Kidney (tissue), 14 donors: ENCODE data around the gene CASP10. TPM values are rescaled to one million over a fixed set of nuclear protein-coding genes. Genes with fewer than 3 reads are reported as not detected.

ENCODE experiments used
- DNase-seq, 5 donors: peaks; one replicate each; pipeline ENCODE4 v3.0.0-alpha.2; 2013 to 2020
- FAIRE-seq: peaks from 2 replicates; lab custom pipeline; 2012; peaks lifted over from hg19 to GRCh38; lab: Jason Lieb, UNC
- H3K27ac ChIP-seq, 2 donors: one replicate each; pipeline ENCODE4 v1.7.0; 2013; ENCODE audit warnings: low read depth in 2 of 2, low read length in 2 of 2, inconsistent platforms in 1 of 2
- H3K27me3 ChIP-seq: one replicate; pipeline ENCODE4 v1.7.1; 2013; ENCODE audit warnings: low read length, inconsistent platforms; ENCODE audit not compliant: control insufficient read depth, insufficient read depth
- H3K36me3 ChIP-seq, 3 donors: one replicate each; pipeline versions ENCODE4 v1.7.0 to v1.7.1; 2013; ENCODE audit warnings: low read length in 3 of 3, control low read depth in 1 of 3, inconsistent platforms in 1 of 3; ENCODE audit not compliant: insufficient read depth in 3 of 3, control insufficient read depth in 2 of 3
- H3K4me1 ChIP-seq, 3 donors: one replicate each; pipeline versions ENCODE4 v1.7.0 to v1.7.1; 2013; ENCODE audit warnings: low read length in 3 of 3, inconsistent platforms in 1 of 3, low read depth in 1 of 3; ENCODE audit not compliant: control insufficient read depth in 2 of 3, insufficient read depth in 2 of 3
- H3K4me3 ChIP-seq, 3 donors: one replicate each; pipeline versions ENCODE4 v1.7.0 to v1.8.1; 2013; ENCODE audit warnings: low read length in 3 of 3, control low read depth in 1 of 3, inconsistent platforms in 1 of 3
- H3K9ac ChIP-seq, 3 donors: one replicate each; pipeline versions ENCODE4 v1.7.0 to v1.7.1; 2013; ENCODE audit warnings: low read length in 3 of 3, control low read depth in 1 of 3, inconsistent platforms in 1 of 3
- H3K9me3 ChIP-seq, 3 donors: one replicate each; pipeline versions ENCODE4 v1.7.0 to v1.7.1; 2013; ENCODE audit warnings: low read length in 3 of 3, control low read depth in 1 of 3, inconsistent platforms in 1 of 3; ENCODE audit not compliant: control insufficient read depth in 2 of 3, insufficient read depth in 1 of 3
- intact Hi-C: fragments of 100-400 bp; cut with DNase I; formaldehyde crosslinking; loops from one replicate; pipeline ENCODE4 v1.11.1; 2022
- polyA plus RNA-seq: library from polyadenylated mRNA; stranded (reverse); fragments of 350-450 nt; fragmentation: Illumina TruSeq; extraction: RNeasy Lipid Tissue Mini Kit (QIAGEN cat#74804); gene quantifications from one replicate; pipeline ENCODE4 v1.2.3, GENCODE V29; 2014; ENCODE audit warnings: low read depth, low replicate concordance; ENCODE audit not compliant: insufficient read depth
- total RNA-seq: library from RNA; stranded (reverse); fragmentation: NEBNext Ultra II Directional; extraction: Animal tissue kit (Norgen Biotek cat#: 25700); gene quantifications from one replicate; pipeline ENCODE4 v1.2.1, GENCODE V29; 2021
- TF ChIP-seq, protein P1 (sequence below): IDR thresholded peaks from 3 replicates; pipeline ENCODE4 v1.5.1; 2012; ENCODE audit warnings: mild to moderate bottlenecking, moderate library complexity, borderline replicate concordance; ENCODE audit not compliant: insufficient read depth; ENCODE audit errors: extremely low read depth
- donor health status: control.
- donor health status: control.
- donor health status: control.
- donor health status: control.
- donor health status: control.
- donor health status: DM: yes; HTN: yes; CAD: no.
- donor health status: Normal renal cell carcinoma (clear cell type).

CASP10 gene
- total and polyA plus RNA-seq, 2 donors from 2014 or later = 4.5 to 24.6 TPM

DNA sequence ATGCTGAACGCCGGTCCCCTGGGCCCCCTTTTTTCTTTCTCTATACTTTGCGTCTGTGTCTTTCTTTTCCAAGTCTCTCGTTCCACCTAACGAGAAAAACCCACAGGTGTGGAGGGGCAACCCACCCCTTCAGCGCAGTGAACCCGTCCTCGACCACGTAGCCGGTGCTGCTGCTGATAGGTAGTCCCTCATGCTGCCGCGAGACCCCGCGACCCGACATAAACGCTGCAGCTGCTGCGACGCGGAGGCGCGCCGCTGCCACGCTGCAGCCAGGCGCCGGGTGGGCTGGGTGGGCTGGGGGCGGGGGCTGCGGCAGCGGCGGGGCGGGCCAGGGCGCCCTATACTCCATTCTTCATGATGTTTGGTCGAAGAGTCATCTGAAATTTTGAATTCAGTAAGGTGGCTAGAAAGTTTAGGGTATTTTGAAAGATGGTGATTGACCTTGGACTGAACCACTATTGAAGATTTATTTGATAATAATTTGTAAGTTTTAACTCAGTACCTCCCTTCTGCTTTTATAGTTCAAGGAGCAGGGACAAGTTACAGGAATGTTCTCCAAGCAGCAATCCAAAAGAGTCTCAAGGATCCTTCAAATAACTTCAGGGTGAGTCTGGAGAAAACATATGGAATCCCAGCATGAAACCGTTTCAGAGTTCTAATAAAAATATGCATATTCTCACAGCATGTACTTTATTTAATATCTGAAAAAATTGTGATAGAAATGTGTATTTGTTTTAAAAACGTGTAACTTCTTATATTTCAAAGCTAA is 42.9 kb upstream of the CASP10 start:
- Histone ChIP-seq H3K27ac (no peak overlapping the region), H3K36me3 (peaks cover 4 to 30% (median 28%) of the 10 kb centered on the region in 3 donors)
- FAIRE-seq = no peak

DNA sequence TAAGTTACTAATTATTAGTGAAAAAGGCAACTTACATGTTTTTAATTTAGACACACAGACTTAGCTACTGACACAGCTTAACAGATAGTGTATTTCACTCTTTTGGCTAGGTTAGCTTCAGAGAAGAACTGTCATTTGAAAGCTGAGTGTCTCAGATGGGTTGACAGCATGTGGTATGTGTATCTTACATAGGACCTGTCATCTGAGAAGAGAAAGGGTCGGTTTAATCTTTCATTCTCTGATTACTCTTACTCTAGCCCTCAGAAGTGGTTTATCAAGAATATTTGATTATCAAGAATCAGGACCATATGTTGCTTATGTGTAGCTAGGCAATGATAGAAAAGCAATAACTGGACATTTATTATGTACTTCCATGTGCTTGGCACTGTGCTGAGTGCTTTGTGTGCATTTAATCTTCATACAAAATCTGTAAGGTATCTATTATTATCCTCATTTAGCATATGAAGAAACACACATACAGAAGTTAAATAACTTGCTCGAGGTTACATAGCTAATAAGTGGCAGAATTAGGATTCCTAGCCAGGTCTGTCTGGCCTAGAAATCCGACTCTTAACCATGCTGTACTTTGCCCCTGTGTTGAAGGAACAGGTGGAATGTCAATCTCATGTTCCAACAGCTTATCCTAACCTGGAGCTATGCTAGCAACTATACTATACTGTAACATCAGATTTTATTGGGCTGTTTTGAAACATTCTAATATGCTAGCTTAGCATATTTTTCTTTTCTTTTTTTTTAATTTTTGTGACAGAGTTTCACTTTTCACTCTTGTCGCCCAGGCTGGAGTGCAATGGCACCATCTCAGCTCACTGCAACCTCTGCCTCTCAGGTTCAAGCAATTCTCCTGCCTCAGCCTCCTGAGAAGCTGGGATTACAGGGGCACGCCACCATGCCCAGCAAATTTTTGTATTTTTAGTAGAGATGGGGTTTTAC is 38.6 kb upstream of the CASP10 start:
- peaks cover 0 to 23% (median 9%) of the 10 kb centered on the region in 3 donors for H3K36me3 ChIP-seq
- TF ChIP-seq, protein P1, sequence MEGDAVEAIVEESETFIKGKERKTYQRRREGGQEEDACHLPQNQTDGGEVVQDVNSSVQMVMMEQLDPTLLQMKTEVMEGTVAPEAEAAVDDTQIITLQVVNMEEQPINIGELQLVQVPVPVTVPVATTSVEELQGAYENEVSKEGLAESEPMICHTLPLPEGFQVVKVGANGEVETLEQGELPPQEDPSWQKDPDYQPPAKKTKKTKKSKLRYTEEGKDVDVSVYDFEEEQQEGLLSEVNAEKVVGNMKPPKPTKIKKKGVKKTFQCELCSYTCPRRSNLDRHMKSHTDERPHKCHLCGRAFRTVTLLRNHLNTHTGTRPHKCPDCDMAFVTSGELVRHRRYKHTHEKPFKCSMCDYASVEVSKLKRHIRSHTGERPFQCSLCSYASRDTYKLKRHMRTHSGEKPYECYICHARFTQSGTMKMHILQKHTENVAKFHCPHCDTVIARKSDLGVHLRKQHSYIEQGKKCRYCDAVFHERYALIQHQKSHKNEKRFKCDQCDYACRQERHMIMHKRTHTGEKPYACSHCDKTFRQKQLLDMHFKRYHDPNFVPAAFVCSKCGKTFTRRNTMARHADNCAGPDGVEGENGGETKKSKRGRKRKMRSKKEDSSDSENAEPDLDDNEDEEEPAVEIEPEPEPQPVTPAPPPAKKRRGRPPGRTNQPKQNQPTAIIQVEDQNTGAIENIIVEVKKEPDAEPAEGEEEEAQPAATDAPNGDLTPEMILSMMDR = no peak
- H3K9me3 ChIP-seq = no peaks in the 10 kb centered on the region
- no peak for FAIRE-seq
- no peak overlapping the region for H3K4me3 ChIP-seq
- H3K9ac ChIP-seq = no peak overlapping the region
- no peaks in the 10 kb centered on the region for H3K27me3 ChIP-seq
- intact Hi-C loops = no loop called here
- DNase-seq = peak in 1 of 5 donors; percentile 43
- H3K4me1 ChIP-seq = peaks cover 0 to 26% (median 0%) of the 10 kb centered on the region in 3 donors
- H3K27ac ChIP-seq = peak overlapping the region; percentile 40 to 68

More for the DNA sequence above, 42.9 kb upstream of the CASP10 start:
- H3K4me3 ChIP-seq = no peak overlapping the region
- H3K9me3 ChIP-seq = no peaks in the 10 kb centered on the region
- intact Hi-C loops = no loop called here
- DNase-seq = peak in 4 of 5 donors; percentile 31 to 71 (median 53)
- peaks cover 0 to 10% (median 9%) of the 10 kb centered on the region in 3 donors for H3K4me1 ChIP-seq
- H3K9ac ChIP-seq = no peak overlapping the region
- TF ChIP-seq, protein P1 = no peak
- no peaks in the 10 kb centered on the region for H3K27me3 ChIP-seq

DNA sequence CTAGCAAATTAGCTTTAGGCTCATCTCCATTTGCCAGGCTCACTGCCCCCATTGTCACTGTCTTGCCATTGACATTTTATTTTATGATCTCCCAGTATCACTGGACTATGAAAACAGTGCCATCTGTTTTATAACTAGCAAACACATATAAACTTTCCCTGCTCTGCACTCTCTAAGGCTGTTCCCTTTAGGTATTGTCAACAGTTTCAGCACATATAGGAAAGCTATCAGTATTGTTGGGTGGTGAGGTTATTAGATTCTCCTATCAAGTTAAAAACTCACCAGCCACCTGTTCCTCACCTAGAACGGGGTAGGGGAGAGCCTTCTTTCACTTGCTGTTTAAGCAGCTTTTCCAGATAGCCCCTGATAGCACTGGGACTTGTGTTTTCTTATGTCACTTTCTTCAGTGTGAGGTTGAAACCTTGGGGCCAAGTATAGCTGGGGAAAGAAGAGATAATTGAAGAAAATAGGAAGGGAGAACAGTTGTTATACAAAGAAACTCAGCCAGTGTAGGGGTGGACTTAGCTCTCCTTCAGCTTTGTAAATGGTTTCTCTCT is 34.4 kb upstream of the CASP10 start:
- intact Hi-C loops = no loop called here
- DNase-seq = no peak
- no peak for FAIRE-seq
- Histone ChIP-seq H3K27me3 (no peaks in the 10 kb centered on the region), H3K9ac (peak overlapping the region in 1 of 3 donors; percentile 24), H3K4me1 (peaks cover 0 to 53% (median 9%) of the 10 kb centered on the region in 3 donors), H3K27ac (peak overlapping the region; percentile 71 to 78), H3K36me3 (peaks cover 0 to 39% (median 22%) of the 10 kb centered on the region in 3 donors), H3K9me3 (no peaks in the 10 kb centered on the region), H3K4me3 (no peak overlapping the region)
- TF ChIP-seq, protein P1 = no peak
